KMS-11 (cell line): ENCODE data around the gene VAV2.

ENCODE experiments used
- H2AFZ ChIP-seq: fragments of 200-600 bp; sonication (generic); 2 replicates; pipeline ENCODE4 v1.6.1; 2016; ENCODE audit warnings: antibody characterized with exemption, mixed run types, low read depth
- H3K27ac ChIP-seq: fragments of 200-600 bp; sonication (generic); 2 replicates; pipeline ENCODE4 v1.6.1; 2016; ENCODE audit warnings: mild to moderate bottlenecking, mixed run types
- H3K27me3 ChIP-seq: fragments of 200-600 bp; sonication (generic); 2 replicates; pipeline ENCODE4 v1.6.1; 2017; ENCODE audit warnings: mild to moderate bottlenecking, low read depth, mixed run types, moderate library complexity; ENCODE audit not compliant: insufficient read depth
- H3K36me3 ChIP-seq: fragments of 200-600 bp; sonication (generic); 2 replicates; pipeline ENCODE4 v1.6.1; 2017; ENCODE audit warnings: mild to moderate bottlenecking, mixed run types; ENCODE audit not compliant: insufficient read depth
- H3K4me1 ChIP-seq: fragments of 200-600 bp; sonication (generic); 2 replicates; pipeline ENCODE4 v1.6.1; 2016; ENCODE audit warnings: mild to moderate bottlenecking, low read depth, mixed run types; ENCODE audit not compliant: poor library complexity, severe bottlenecking
- H3K4me2 ChIP-seq: fragments of 200-600 bp; sonication (generic); 2 replicates; pipeline ENCODE4 v1.7.0; 2016; ENCODE audit warnings: mild to moderate bottlenecking, mixed run types
- H3K4me3 ChIP-seq: fragments of 200-600 bp; sonication (generic); IDR thresholded peaks from 2 replicates; pipeline ENCODE4 v1.6.1; 2017; ENCODE audit warnings: low read depth, low read length, mixed read lengths; ENCODE audit not compliant: insufficient read depth
- H3K79me2 ChIP-seq: fragments of 200-600 bp; sonication (generic); 2 replicates; pipeline ENCODE4 v1.6.1; 2016; ENCODE audit warnings: low read depth, mixed run types; ENCODE audit not compliant: insufficient read depth
- H3K9ac ChIP-seq: fragments of 200-600 bp; sonication (generic); 2 replicates; pipeline ENCODE4 v1.6.1; 2016; ENCODE audit warnings: mild to moderate bottlenecking, mixed run types
- H4K20me1 ChIP-seq: fragments of 200-600 bp; sonication (generic); 2 replicates; pipeline ENCODE4 v1.6.1; 2016; ENCODE audit warnings: mild to moderate bottlenecking, mixed run types; ENCODE audit not compliant: insufficient read depth
- CTCF ChIP-seq: fragments of 200-600 bp; sonication (generic); conservative IDR thresholded peaks from 2 replicates; pipeline ENCODE4 v1.6.1; 2017; ENCODE audit warnings: low read depth, mild to moderate bottlenecking, antibody characterized with exemption, low read length, moderate library complexity, mixed read lengths

VAV2 gene

GRCh38 chr9:133954862-133955529 lies 37.1 kb downstream of the VAV2 start:
- H3K27ac ChIP-seq, result no peak overlapping the region
- H3K9ac ChIP-seq, result no peak overlapping the region
- H3K27me3 ChIP-seq, result no peaks in the 10 kb centered on the region
- H3K4me1 ChIP-seq, result no peaks in the 10 kb centered on the region
- no peak overlapping the region for H2AFZ ChIP-seq
- H3K4me2 ChIP-seq, result no peak overlapping the region
- H3K4me3 ChIP-seq, result no peak overlapping the region
- H4K20me1 ChIP-seq, result no peaks in the 10 kb centered on the region
- H3K36me3 ChIP-seq, result no peaks in the 10 kb centered on the region
- TF ChIP-seq CTCF, result no peak
- H3K79me2 ChIP-seq, result no peaks in the 10 kb centered on the region

- Histone ChIP-seq H4K20me1 (no peaks in the 10 kb centered on the region), H3K27ac (no peak overlapping the region), H2AFZ (no peak overlapping the region), H3K79me2 (no peaks in the 10 kb centered on the region), H3K4me2 (no peak overlapping the region), H3K27me3 (no peaks in the 10 kb centered on the region), H3K9ac (no peak overlapping the region), H3K36me3 (no peaks in the 10 kb centered on the region), H3K4me1 (no peaks in the 10 kb centered on the region), H3K4me3 (no peak overlapping the region)
- no peak for TF ChIP-seq CTCF
These were observed 38.0 kb downstream of the VAV2 start for GRCh38 chr9:133953976-133954709.

- Histone ChIP-seq H3K4me3 (no peak overlapping the region), H2AFZ (no peak overlapping the region), H3K4me1 (no peaks in the 10 kb centered on the region), H3K27me3 (no peaks in the 10 kb centered on the region), H3K27ac (no peak overlapping the region), H4K20me1 (no peaks in the 10 kb centered on the region), H3K79me2 (no peaks in the 10 kb centered on the region), H3K36me3 (no peaks in the 10 kb centered on the region), H3K9ac (no peak overlapping the region), H3K4me2 (no peak overlapping the region)
- no peak for TF ChIP-seq CTCF
These were observed 38.5 kb downstream of the VAV2 start for GRCh38 chr9:133953621-133953975.

- no peak overlapping the region for H2AFZ ChIP-seq
- H3K79me2 ChIP-seq, result no peaks in the 10 kb centered on the region
- H4K20me1 ChIP-seq, result no peaks in the 10 kb centered on the region
These were observed 39.2 kb downstream of the VAV2 start for GRCh38 chr9:133952598-133953550.

More at GRCh38 chr9:133952598-133953550, 39.2 kb downstream of the VAV2 start:
- no peak overlapping the region for H3K27ac ChIP-seq
- H3K9ac ChIP-seq, result no peak overlapping the region
- no peaks in the 10 kb centered on the region for H3K36me3 ChIP-seq
- no peak overlapping the region for H3K4me2 ChIP-seq
- H3K4me1 ChIP-seq, result no peaks in the 10 kb centered on the region
- no peaks in the 10 kb centered on the region for H3K27me3 ChIP-seq
- TF ChIP-seq CTCF, result no peak
- H3K4me3 ChIP-seq, result no peak overlapping the region
